Activated CD8-positive, alpha-beta T cell treated with anti-CD3 and anti-CD28 coated beads for 36 hours (primary cell): ENCODE data around the gene DTX1. TPM values are rescaled to one million over a fixed set of nuclear protein-coding genes. Genes with fewer than 3 reads are reported as not detected.

Experiments used
- ATAC-seq: fragments of 200-7000 bp; cut with Tn5 transposase; one replicate; pipeline ENCODE4 v1.10.0; 2021; ENCODE audit warnings: mild to moderate bottlenecking, moderate library complexity
- CTCF ChIA-PET: fragments of 350-600 bp; sonication (Branson Sonifier 250); formaldehyde crosslinking; loops from one replicate; lab custom pipeline; 2021; ENCODE audit warnings: antibody characterized with exemption; lab: Charles Lee
- POLR2A ChIA-PET: fragments of 350-600 bp; sonication (Branson Sonifier 250); formaldehyde crosslinking; loops from one replicate; lab custom pipeline; 2021; ENCODE audit warnings: antibody characterized with exemption; lab: Charles Lee
- DNase-seq: peaks from one replicate; pipeline ENCODE4 v3.0.0-alpha.2; 2020
- H3K27ac Mint-ChIP-seq: one replicate; pipeline ENCODE4 v1.8.0; 2021; ENCODE audit warnings: mild to moderate bottlenecking, mixed read lengths
- H3K27me3 Mint-ChIP-seq: one replicate; pipeline ENCODE4 v1.8.0; 2021; ENCODE audit warnings: mixed read lengths
- H3K36me3 Mint-ChIP-seq: one replicate; pipeline ENCODE4 v1.8.0; 2021; ENCODE audit warnings: low read depth, mixed read lengths
- H3K4me1 Mint-ChIP-seq: one replicate; pipeline ENCODE4 v1.8.0; 2021; ENCODE audit warnings: low read depth, mixed read lengths
- H3K4me3 Mint-ChIP-seq: one replicate; pipeline ENCODE4 v1.8.0; 2021; ENCODE audit warnings: mild to moderate bottlenecking, moderate library complexity, mixed read lengths
- H3K9me3 Mint-ChIP-seq: one replicate; pipeline ENCODE4 v1.8.0; 2021; ENCODE audit warnings: mixed read lengths
- intact Hi-C: fragments of 100-400 bp; cut with micrococcal nuclease; formaldehyde crosslinking; loops from one replicate; pipeline ENCODE4 v1.10.0; 2022
- total RNA-seq, 2 experiments: library from RNA; stranded (reverse); gene quantifications; one replicate each; pipeline ENCODE4 v1.2.3, GENCODE V29; 2021
- TF ChIP-seq, protein P1 (sequence below): fragments of 200-600 bp; IDR thresholded peaks from one replicate; pipeline ENCODE4 v1.8.0; 2022; ENCODE audit warnings: antibody characterized with exemption, mild to moderate bottlenecking

DTX1 gene
- total RNA-seq: 1 to 10 TPM; 2.9 to 3.4 TPM

DNA sequence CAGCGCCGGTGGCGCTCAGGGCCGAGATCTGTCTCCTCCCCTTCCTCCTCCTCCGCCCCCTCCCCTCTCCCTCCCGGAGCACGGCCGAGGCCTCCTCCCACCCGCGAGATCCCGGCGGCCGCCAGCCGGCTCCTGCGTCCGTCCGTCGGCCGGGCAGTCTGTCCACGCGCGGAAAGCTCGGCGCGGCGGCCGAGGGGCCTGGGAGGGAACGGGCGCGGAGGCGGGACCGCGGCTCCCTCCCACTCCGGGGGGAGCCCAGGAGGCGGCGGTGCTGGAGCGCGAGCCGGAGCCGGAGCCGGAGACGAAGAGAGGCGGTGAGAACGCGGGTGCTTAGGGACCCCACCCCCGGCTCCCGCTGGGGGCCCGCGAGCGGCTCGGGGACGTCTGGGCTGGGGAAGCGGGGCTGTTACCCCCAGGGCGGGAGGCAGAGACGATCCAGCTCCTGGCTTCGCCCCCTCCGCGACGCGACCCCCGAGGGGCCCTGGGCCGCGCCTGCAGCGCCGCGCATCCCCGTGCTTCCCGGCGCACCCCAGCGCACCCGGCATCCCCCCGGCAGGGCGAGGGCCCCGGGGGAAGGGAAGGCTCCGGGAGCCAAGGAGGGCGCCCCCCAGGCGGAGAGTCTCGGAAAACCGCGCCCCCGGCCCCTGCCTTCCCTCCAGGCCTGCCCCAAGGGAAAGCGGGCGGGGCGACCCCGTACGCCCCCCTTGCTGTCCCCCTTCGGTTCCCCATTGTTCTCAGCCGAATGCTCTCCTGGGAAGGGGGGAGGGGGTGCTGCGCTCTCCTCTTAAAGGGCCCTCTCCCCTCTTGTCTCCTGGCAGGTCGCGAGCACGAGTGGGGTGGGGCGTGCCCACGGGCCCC lies at the start of gene DTX1:
Gene DTX1, plus strand, starts transcription at position 100 of the 858 bp plus-strand sequence. CDS start 1,463 bp downstream, outside the sequence.
- ChIA-PET POLR2A (interaction anchor here (1.5 kb wide), 1 partner anchor 77 kb away, joined by 4 read pairs; no protein-coding TSS in a partner anchor), CTCF (interaction anchor here (9.5 kb wide), 1 partner anchor 43 kb away, joined by 91 read pairs; no protein-coding TSS in a partner anchor)
- H3K4me1 Mint-ChIP-seq: peaks cover 6% of the 10 kb centered on the region
- H3K4me3 Mint-ChIP-seq: peak within 1 kb of the TSS; percentile 64
- peaks cover 1% of the 10 kb centered on the region for H3K27me3 Mint-ChIP-seq
- intact Hi-C loops: no loop called here
- H3K9me3 Mint-ChIP-seq: no peaks in the 10 kb centered on the region
- peak; percentile 70 for ATAC-seq
- peak within 1 kb of the TSS; percentile 40 for H3K27ac Mint-ChIP-seq
- no peaks in the 10 kb centered on the region for H3K36me3 Mint-ChIP-seq
- TF ChIP-seq, protein P1, sequence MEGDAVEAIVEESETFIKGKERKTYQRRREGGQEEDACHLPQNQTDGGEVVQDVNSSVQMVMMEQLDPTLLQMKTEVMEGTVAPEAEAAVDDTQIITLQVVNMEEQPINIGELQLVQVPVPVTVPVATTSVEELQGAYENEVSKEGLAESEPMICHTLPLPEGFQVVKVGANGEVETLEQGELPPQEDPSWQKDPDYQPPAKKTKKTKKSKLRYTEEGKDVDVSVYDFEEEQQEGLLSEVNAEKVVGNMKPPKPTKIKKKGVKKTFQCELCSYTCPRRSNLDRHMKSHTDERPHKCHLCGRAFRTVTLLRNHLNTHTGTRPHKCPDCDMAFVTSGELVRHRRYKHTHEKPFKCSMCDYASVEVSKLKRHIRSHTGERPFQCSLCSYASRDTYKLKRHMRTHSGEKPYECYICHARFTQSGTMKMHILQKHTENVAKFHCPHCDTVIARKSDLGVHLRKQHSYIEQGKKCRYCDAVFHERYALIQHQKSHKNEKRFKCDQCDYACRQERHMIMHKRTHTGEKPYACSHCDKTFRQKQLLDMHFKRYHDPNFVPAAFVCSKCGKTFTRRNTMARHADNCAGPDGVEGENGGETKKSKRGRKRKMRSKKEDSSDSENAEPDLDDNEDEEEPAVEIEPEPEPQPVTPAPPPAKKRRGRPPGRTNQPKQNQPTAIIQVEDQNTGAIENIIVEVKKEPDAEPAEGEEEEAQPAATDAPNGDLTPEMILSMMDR: no peak
- peak; percentile 41 for DNase-seq

DNA sequence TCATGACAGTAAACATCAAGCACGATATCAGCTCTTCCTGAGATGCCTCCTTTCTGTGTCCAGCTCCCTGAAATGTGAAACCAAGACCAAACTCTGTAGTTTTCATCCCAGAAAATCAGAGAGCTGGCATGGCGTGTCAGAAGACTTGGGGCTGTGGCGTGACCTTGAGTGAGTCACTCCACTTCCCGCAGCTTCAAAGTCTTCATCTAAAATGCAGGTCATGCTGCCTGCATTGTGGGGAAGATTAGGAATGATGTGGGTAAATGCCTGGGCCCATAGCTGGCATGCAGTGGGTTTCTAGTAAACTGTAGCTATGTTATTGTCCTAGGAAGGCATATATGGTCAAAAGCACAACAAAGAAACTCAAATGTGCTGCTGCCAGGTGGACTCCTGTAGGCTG lies 49.4 kb upstream of the DTX1 start:
- ATAC-seq (no peak), DNase-seq (no peak)
- intact Hi-C loops: no loop called here
- TF ChIP-seq, protein P1: no peak
- peaks cover 11% of the 10 kb centered on the region for H3K9me3 Mint-ChIP-seq
- H3K4me1 Mint-ChIP-seq: no peaks in the 10 kb centered on the region
- ChIA-PET CTCF (interaction anchor here (0.8 to 4.5 kb wide), 6 partner anchors 10 to 146 kb away, joined by 3 to 22 read pairs (median 5); no protein-coding TSS in a partner anchor), POLR2A (interaction anchor here (0.6 to 1.1 kb wide), 2 partner anchors 30 to 67 kb away, joined by 3 to 4 read pairs; no protein-coding TSS in a partner anchor)
- no peaks in the 10 kb centered on the region for H3K27me3 Mint-ChIP-seq
- no peak overlapping the region for H3K4me3 Mint-ChIP-seq
- H3K36me3 Mint-ChIP-seq: peaks cover 79% of the 10 kb centered on the region
- H3K27ac Mint-ChIP-seq: no peak overlapping the region

DNA sequence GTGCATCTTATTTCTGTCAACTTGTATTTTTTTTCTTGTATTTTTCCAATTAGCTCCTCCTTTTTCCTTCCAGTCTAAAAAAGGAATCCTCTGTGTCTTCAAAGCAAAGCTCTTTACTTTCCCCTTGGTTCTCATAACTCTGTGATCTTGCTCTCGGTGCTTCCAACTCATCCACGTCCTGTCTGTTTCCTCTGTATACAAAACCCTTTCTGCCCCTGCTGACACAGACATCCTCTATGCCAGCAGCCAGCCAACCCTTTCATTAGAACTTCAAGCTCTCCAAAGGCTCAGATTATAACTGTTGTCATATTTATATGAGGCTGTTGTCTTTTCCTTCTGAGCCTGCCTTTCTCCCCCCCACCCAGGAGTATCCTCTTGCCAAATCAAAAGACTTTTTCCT lies 45.8 kb upstream of the DTX1 start:
- CTCF ChIA-PET: interaction anchor here (0.6 to 4.5 kb wide), 2 partner anchors 17 to 33 kb away, joined by 3 to 22 read pairs; no protein-coding TSS in a partner anchor
- peaks cover 57% of the 10 kb centered on the region for H3K36me3 Mint-ChIP-seq
- H3K4me3 Mint-ChIP-seq: no peak overlapping the region
- DNase-seq: no peak
- POLR2A ChIA-PET: interaction anchor here (1.1 kb wide), 1 partner anchor 226 kb away, joined by 3 read pairs; no protein-coding TSS in a partner anchor
- no peaks in the 10 kb centered on the region for H3K27me3 Mint-ChIP-seq
- intact Hi-C loops: no loop called here
- TF ChIP-seq, protein P1: no peak
- H3K27ac Mint-ChIP-seq: no peak overlapping the region
- H3K9me3 Mint-ChIP-seq: peaks cover 11% of the 10 kb centered on the region
- H3K4me1 Mint-ChIP-seq: no peaks in the 10 kb centered on the region
- no peak for ATAC-seq

DNA sequence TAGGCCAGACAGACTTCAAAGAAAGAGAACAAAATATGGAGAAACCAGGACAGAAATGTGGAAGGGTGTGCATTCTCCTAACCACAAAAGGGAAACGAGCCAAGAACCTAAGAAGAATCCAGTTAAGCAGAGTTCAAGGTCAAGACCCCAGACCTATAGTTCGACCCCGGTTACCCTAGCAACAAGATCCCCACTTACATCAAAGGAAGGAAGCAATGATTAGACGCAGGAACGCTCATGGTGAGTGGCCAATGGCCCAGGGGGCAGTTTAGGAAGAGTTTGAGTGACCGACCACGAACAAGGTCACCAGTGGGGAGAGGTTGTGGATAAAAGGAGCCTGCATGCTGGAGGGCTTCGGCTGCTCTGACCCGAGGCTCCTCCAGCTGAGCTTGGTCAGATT lies 42.0 kb upstream of the DTX1 start:
- Mint-ChIP-seq H3K27ac (no peak overlapping the region), H3K4me3 (no peak overlapping the region), H3K27me3 (no peaks in the 10 kb centered on the region), H3K9me3 (peaks cover 11% of the 10 kb centered on the region), H3K4me1 (no peaks in the 10 kb centered on the region), H3K36me3 (peaks cover 25% of the 10 kb centered on the region)
- ChIA-PET CTCF (no interaction called here), POLR2A (no interaction called here)
- DNase-seq: no peak
- intact Hi-C loops: no loop called here
- TF ChIP-seq, protein P1: no peak
- ATAC-seq: no peak

DNA sequence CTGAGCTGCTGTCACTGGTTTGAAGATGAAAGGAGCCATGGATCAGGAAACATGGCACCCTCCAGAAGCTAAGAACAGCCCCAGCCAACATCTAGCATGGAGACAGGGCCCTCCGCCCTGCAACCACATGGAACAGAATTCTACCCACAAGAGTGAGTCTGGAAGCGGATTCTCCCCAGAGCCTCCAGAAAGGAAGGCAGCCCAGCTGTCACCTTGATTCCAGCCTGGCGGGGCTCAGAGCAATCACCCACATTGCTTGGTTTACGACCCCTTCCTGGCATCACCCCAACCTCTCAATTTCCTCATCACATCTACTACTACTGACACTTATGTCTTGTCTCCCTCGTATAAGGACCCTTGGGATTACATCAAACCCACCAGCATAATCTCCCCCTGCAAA lies 39.7 kb upstream of the DTX1 start:
- no peak overlapping the region for H3K4me3 Mint-ChIP-seq
- POLR2A ChIA-PET: interaction anchor here (0.6 kb wide), 1 partner anchor 244 kb away, joined by 3 read pairs; no protein-coding TSS in a partner anchor
- H3K27ac Mint-ChIP-seq: no peak overlapping the region
- DNase-seq: no peak
- TF ChIP-seq, protein P1: no peak
- H3K36me3 Mint-ChIP-seq: peaks cover 3% of the 10 kb centered on the region
- CTCF ChIA-PET: interaction anchor here (1.0 kb wide), 1 partner anchor 117 kb away, joined by 3 read pairs; no protein-coding TSS in a partner anchor
- peaks cover 2% of the 10 kb centered on the region for H3K27me3 Mint-ChIP-seq
- H3K9me3 Mint-ChIP-seq: peaks cover under 1% of the 10 kb centered on the region
- H3K4me1 Mint-ChIP-seq: no peaks in the 10 kb centered on the region
- ATAC-seq: no peak
- intact Hi-C loops: no loop called here
